ENCODE results near the gene CHST4.

DNA sequence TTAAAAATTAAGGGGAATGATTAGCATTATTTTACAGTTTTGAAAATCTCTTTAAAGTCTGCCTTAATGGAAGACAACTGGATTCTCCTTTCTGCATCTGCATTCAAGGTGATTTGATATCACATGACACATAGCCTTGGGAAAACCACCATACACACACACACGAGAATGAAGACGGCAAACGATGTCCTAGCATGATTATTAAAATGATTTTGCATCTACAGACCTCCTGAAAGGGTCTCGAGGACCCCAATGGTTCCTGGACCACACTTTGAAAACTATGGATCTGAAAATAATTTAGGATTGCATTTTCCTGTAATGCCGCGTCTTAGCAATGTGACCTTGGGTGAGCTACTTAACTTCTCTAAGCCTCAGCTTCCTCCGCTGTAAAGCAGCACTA lies 11.8 kb upstream of the CHST4 start:
- TF ChIP-seq CTCF (optimal IDR thresholded peaks at IDR 0.05 in 1 of 3, IDR thresholded peaks at IDR 0.05 in 1 of 3, conservative IDR thresholded peaks at IDR 0.05 in 1 of 3; ENCODE audit: extremely low read depth in 1 of 3, insufficient read depth in 2 of 3, low read length in 3 of 3): no peak
- no peak for TF ChIP-seq EZH2 (IDR thresholded peaks at IDR 0.05; ENCODE audit: low read length)
